GM12878 (cell line): ENCODE measurements around the gene EFCAB10. TPM values are rescaled to one million over a fixed set of nuclear protein-coding genes. Genes with fewer than 3 reads are reported as not detected.

Source experiments
- ATAC-seq: fragments of 200-7000 bp; cut with Tn5 transposase; 3 replicates; pipeline ENCODE4 v1.9.1; 2020; ENCODE audit warnings: mild to moderate bottlenecking, moderate library complexity
- BruUV-seq: library from RNA; stranded (reverse); fragments of 400-500 nt; replicated peaks from 2 replicates; lab custom pipeline; 2021; lab: Mats Ljungman, UMichigan
- CTCF ChIA-PET: fragments of 300-600 bp; sonication (Branson Sonifier 250); formaldehyde crosslinking; extraction: SDS; loops from one replicate; lab custom pipeline; 2021; ENCODE audit warnings: inconsistent platforms; lab: Yijun Ruan, JAX
- POLR2A ChIA-PET: fragments of 350-600 bp; formaldehyde crosslinking; extraction: SDS; loops from one replicate; lab custom pipeline; 2021; ENCODE audit warnings: inconsistent platforms; lab: Charles Lee
- RAD21 ChIA-PET: fragments of 300-600 bp; sonication (Branson Sonifier 250); formaldehyde crosslinking; loops from one replicate; lab custom pipeline; 2023; ENCODE audit warnings: antibody characterized with exemption; ENCODE audit not compliant: unreplicated experiment; lab: Charles Lee
- SMC1A ChIA-PET: fragments of 300-600 bp; sonication (Branson Sonifier 250); formaldehyde crosslinking; loops from one replicate; lab custom pipeline; 2023; ENCODE audit not compliant: unreplicated experiment, uncharacterized antibody; lab: Charles Lee
- DNase-seq: peaks from one replicate; pipeline ENCODE4 v3.0.0-alpha.2; 2011; ENCODE audit warnings: low read depth, low spot score
- FAIRE-seq: peaks from 3 replicates; lab custom pipeline; 2011; peaks lifted over from hg19 to GRCh38; lab: Jason Lieb, UNC
- H2AFZ ChIP-seq: 2 replicates; pipeline ENCODE4 v1.6.0; 2011; ENCODE audit warnings: low read depth, low read length, control low read depth; ENCODE audit not compliant: control insufficient read depth
- H3K27ac ChIP-seq: 2 replicates; pipeline ENCODE4 v1.5.1; 2011; ENCODE audit warnings: control low read depth; ENCODE audit not compliant: control insufficient read depth, insufficient read depth
- H3K27me3 ChIP-seq, 2 experiments: replicated peaks in 1 of 2; 2 replicates each; pipeline versions ENCODE4 v1.6.0 to v1.6.1; 2011; ENCODE audit warnings: low read length in 1 of 2; ENCODE audit not compliant: control insufficient read depth in 2 of 2, insufficient read depth in 2 of 2
- H3K36me3 ChIP-seq, 2 experiments: 2 replicates each; pipeline ENCODE4 v1.5.1; 2011; ENCODE audit warnings: low read length in 1 of 2; ENCODE audit not compliant: control insufficient read depth in 2 of 2, insufficient read depth in 2 of 2
- H3K4me1 ChIP-seq: 2 replicates; pipeline ENCODE4 v1.6.1; 2011; ENCODE audit warnings: mild to moderate bottlenecking, low read length, moderate library complexity, mixed read lengths; ENCODE audit not compliant: control insufficient read depth, insufficient read depth
- H3K4me2 ChIP-seq: 2 replicates; pipeline ENCODE4 v1.6.0; 2011; ENCODE audit warnings: control low read depth; ENCODE audit not compliant: control insufficient read depth, insufficient read depth
- H3K4me3 ChIP-seq: fragments of 200-600 bp; sonication (generic); 2 replicates; pipeline ENCODE4 v1.5.1; 2016
- H3K79me2 ChIP-seq: 2 replicates; pipeline ENCODE4 v1.6.0; 2011; ENCODE audit warnings: low read length; ENCODE audit not compliant: control insufficient read depth, insufficient read depth
- H3K9ac ChIP-seq: 2 replicates; pipeline ENCODE4 v1.8.0; 2011; ENCODE audit warnings: low read length, control low read depth, mixed read lengths; ENCODE audit not compliant: control insufficient read depth, insufficient read depth
- H3K9me3 ChIP-seq: replicated peaks from 3 replicates; pipeline ENCODE4 v1.5.1; 2011; ENCODE audit warnings: mild to moderate bottlenecking, low read length; ENCODE audit not compliant: control insufficient read depth, insufficient read depth
- H4K20me1 ChIP-seq: 2 replicates; pipeline ENCODE4 v1.6.0; 2011; ENCODE audit not compliant: control insufficient read depth, insufficient read depth
- BCL11A ChIP-seq: IDR thresholded peaks from 2 replicates; pipeline ENCODE4 v1.6.1; 2011; ENCODE audit warnings: low read depth, low read length
- BHLHE40 ChIP-seq, 2 experiments: fragments of 450-650 bp in 1 of 2; IDR thresholded peaks; 2 replicates each; pipeline ENCODE4 v1.6.1; 2011 to 2017; ENCODE audit warnings: low read depth in 2 of 2, borderline replicate concordance in 1 of 2, improper control_type of control experiment in 1 of 2, low read length in 1 of 2, mild to moderate bottlenecking in 1 of 2
- CHD4 ChIP-seq: fragments of 200-600 bp; sonication (generic); IDR thresholded peaks from 2 replicates; pipeline ENCODE4 v1.6.1; 2016; ENCODE audit warnings: mild to moderate bottlenecking
- FOXM1 ChIP-seq: IDR thresholded peaks from 2 replicates; pipeline ENCODE4 v1.6.1; 2012; ENCODE audit warnings: low read depth, mild to moderate bottlenecking, inconsistent platforms, low read length, moderate library complexity
- GATAD2B ChIP-seq: fragments of 450-650 bp; conservative IDR thresholded peaks from 2 replicates; pipeline ENCODE4 v1.6.1; 2017; ENCODE audit warnings: low read depth, mild to moderate bottlenecking, moderate library complexity
- IKZF1 ChIP-seq: fragments of 450-650 bp; conservative IDR thresholded peaks from 2 replicates; pipeline ENCODE4 v1.6.1; 2017; ENCODE audit warnings: antibody characterized with exemption, mild to moderate bottlenecking
- MTA2 ChIP-seq: fragments of 450-650 bp; IDR thresholded peaks from 2 replicates; pipeline ENCODE4 v1.6.1; 2016; ENCODE audit warnings: low read depth, mild to moderate bottlenecking, moderate library complexity
- NBN ChIP-seq: fragments of 450-650 bp; IDR thresholded peaks from 2 replicates; pipeline ENCODE4 v1.6.1; 2016
- NFXL1 ChIP-seq: fragments of 450-650 bp; IDR thresholded peaks from 2 replicates; pipeline ENCODE4 v1.6.1; 2017; ENCODE audit warnings: antibody characterized with exemption, mild to moderate bottlenecking, borderline replicate concordance
- POU2F2 ChIP-seq: IDR thresholded peaks from 3 replicates; pipeline ENCODE4 v1.6.1; 2011; ENCODE audit warnings: low read depth, mild to moderate bottlenecking, low read length, borderline replicate concordance
- RB1 ChIP-seq: fragments of 450-650 bp; formaldehyde crosslinking; IDR thresholded peaks from 2 replicates; pipeline ENCODE4 v1.6.1; 2017; ENCODE audit warnings: mild to moderate bottlenecking, borderline replicate concordance
- REST ChIP-seq: IDR thresholded peaks from 2 replicates; pipeline ENCODE4 v1.6.1; 2012; ENCODE audit warnings: mild to moderate bottlenecking, low read depth, low read length
- STAT3 ChIP-seq: IDR thresholded peaks from 2 replicates; pipeline ENCODE4 v1.6.1; 2011; ENCODE audit warnings: low read depth, low read length, improper control_type of control experiment
- WRNIP1 ChIP-seq: IDR thresholded peaks from 2 replicates; pipeline ENCODE4 v1.6.1; 2011; ENCODE audit warnings: low read depth, low read length, improper control_type of control experiment, borderline replicate concordance
- ZNF217 ChIP-seq: fragments of 450-650 bp; IDR thresholded peaks from 2 replicates; pipeline ENCODE4 v1.6.1; 2017; ENCODE audit warnings: antibody characterized with exemption, mild to moderate bottlenecking
- in situ Hi-C: fragments of 300-500 bp; cut with MboI; formaldehyde crosslinking; loops from 9 replicates; pipeline ENCODE4 v1.14.3; 2018; ENCODE audit warnings: mixed read lengths
- intact Hi-C: fragments of 100-400 bp; cut with micrococcal nuclease; formaldehyde crosslinking; loops from one replicate; pipeline ENCODE4 v1.14.2; 2022; ENCODE audit not compliant: unreplicated experiment
- polyA plus RNA-seq, 11 experiments: library from polyadenylated mRNA; depleted of rRNA in 4 of 11; unstranded in 6 of 11; stranded (reverse) in 5 of 11; fragments of >200 nt; fragmentation: Nextera tagmentation in 4 of 11; fragmentation: Illumina TruSeq in 1 of 11; extraction: Ambion mirVana in 4 of 11; extraction: Trizol in 1 of 11; gene quantifications; 1 replicate in 1 of 11; 2 replicates in 10 of 11; pipeline versions ENCODE4 v1.2.1 to v1.2.3, GENCODE V29; 2011 to 2016; ENCODE audit warnings: inconsistent platforms in 2 of 11, missing spikeins in 2 of 11, low read depth in 1 of 11
- total RNA-seq, 4 experiments: library from RNA; depleted of rRNA in 3 of 4; stranded (reverse); fragments of >200 nt in 3 of 4; fragmentation: Illumina TruSeq in 1 of 4; extraction: Trizol in 1 of 4; gene quantifications; 2 replicates each; pipeline versions ENCODE4 v1.2.1 to v1.2.3, GENCODE V29; 2013 to 2021
- TF ChIP-seq, protein P1 (sequence below): fragments of 150-350 bp; IDR thresholded peaks from 2 replicates; pipeline ENCODE4 v1.6.1; 2016; ENCODE audit warnings: low read depth, low read length

The EFCAB10 gene
- total and polyA plus RNA-seq, 10 of the 15 experiments (the other 5 are each of a cell fraction or from before 2014, with no cell fraction given) = 0.38 to 1.0 (median 0.54) TPM; not detected in 6

DNA sequence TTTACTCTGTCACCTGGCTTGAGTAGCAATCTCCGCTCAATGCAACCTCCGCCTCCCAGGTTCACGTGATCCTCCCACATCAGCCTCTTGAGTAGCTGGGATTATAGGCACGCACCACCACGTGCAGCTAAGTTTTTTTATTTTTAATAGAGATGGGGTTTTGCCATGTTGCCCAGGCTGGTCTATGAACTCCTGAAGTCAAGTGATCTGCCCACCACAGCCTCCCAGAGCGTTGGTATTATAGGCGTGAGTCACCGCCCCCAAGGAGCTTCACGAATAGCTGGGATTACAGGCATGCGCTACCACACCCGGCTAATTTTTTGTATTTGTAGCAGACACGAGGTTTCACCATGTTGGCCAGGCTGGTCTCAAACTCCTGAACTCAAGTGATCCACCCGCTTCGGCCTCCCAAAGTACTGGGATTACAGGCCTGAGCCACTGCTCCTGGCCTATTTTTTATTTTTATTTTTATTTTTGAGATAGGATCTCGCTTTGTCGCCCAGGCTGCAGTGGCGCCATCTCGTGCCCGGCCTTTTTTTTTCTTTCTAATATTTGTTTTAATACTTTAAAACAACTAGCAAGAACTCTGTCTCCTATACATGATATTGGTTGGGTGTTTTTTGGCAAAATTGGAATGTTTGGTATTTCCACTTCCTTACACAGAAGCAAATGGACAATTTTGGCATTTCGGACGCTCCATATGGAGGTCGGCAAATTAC is 1.1 kb downstream of the EFCAB10 start (continued):
- TF ChIP-seq, protein P1, sequence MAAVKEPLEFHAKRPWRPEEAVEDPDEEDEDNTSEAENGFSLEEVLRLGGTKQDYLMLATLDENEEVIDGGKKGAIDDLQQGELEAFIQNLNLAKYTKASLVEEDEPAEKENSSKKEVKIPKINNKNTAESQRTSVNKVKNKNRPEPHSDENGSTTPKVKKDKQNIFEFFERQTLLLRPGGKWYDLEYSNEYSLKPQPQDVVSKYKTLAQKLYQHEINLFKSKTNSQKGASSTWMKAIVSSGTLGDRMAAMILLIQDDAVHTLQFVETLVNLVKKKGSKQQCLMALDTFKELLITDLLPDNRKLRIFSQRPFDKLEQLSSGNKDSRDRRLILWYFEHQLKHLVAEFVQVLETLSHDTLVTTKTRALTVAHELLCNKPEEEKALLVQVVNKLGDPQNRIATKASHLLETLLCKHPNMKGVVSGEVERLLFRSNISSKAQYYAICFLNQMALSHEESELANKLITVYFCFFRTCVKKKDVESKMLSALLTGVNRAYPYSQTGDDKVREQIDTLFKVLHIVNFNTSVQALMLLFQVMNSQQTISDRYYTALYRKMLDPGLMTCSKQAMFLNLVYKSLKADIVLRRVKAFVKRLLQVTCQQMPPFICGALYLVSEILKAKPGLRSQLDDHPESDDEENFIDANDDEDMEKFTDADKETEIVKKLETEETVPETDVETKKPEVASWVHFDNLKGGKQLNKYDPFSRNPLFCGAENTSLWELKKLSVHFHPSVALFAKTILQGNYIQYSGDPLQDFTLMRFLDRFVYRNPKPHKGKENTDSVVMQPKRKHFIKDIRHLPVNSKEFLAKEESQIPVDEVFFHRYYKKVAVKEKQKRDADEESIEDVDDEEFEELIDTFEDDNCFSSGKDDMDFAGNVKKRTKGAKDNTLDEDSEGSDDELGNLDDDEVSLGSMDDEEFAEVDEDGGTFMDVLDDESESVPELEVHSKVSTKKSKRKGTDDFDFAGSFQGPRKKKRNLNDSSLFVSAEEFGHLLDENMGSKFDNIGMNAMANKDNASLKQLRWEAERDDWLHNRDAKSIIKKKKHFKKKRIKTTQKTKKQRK = no peak
- TF ChIP-seq MTA2 (no peak), BHLHE40 (IDR thresholded peaks at IDR 0.05; ENCODE audit: borderline replicate concordance in 1 of 2, low read depth in 2 of 2, low read length in 1 of 2) (no peak), CHD4 (no peak), GATAD2B (no peak)
- TF ChIP-seq, all 136 proteins: peak for 0

GRCh38 chr7:105578496-105578895 is 2.8 kb downstream of the EFCAB10 start:
- no peak for ATAC-seq
- Histone ChIP-seq H3K27ac (no peak overlapping the region), H3K4me1 (no peaks in the 10 kb centered on the region), H3K9me3 (no peaks in the 10 kb centered on the region; the same call in 2 of the 3 replicates), H2AFZ (no peak overlapping the region), H3K4me3 (no peak overlapping the region), H3K36me3 (no peaks in the 10 kb centered on the region), H4K20me1 (no peaks in the 10 kb centered on the region), H3K4me2 (no peak overlapping the region), H3K79me2 (no peaks in the 10 kb centered on the region), H3K9ac (no peak overlapping the region), H3K27me3 (no peaks in the 10 kb centered on the region)
- ChIA-PET CTCF (no interaction called here), POLR2A (no interaction called here), RAD21 (no interaction called here), SMC1A (interaction anchor here (1.5 kb wide), 1 partner anchor 13 kb away, joined by 4 read pairs; no protein-coding TSS in a partner anchor)
- no peak for DNase-seq
- in situ Hi-C loops = no loop called here
- intact Hi-C loops = no loop called here
- no peak for FAIRE-seq
- no TSS peak for BruUV-seq
- TF ChIP-seq POU2F2 (no peak), MTA2 (no peak), WRNIP1 (no peak), IKZF1 (no peak), FOXM1 (no peak), NBN (no peak), BCL11A (no peak), REST (no peak), GATAD2B (no peak), STAT3 (no peak), ZNF217 (no peak), NFXL1 (no peak), RB1 (no peak)
